Adrenal gland (tissue), 5 donors: ENCODE data around the gene JADE2.

ENCODE experiments used
- CTCF ChIP-seq, 6 experiments: fragments of 450-650 bp in 4 of 6; fragments of 200-600 bp in 2 of 6; sonication (generic) in 1 of 6; IDR thresholded peaks; 1 replicate in 5 of 6; 2 replicates in 1 of 6; pipeline versions ENCODE4 v1.5.1 to v1.8.0; 2016 to 2021; ENCODE audit warnings: antibody characterized with exemption in 6 of 6, mild to moderate bottlenecking in 2 of 6, moderate library complexity in 1 of 6
- POLR2A ChIP-seq, 2 donors: fragments of 450-650 bp; IDR thresholded peaks; one replicate each; pipeline ENCODE4 v1.6.1; 2017; ENCODE audit warnings: antibody characterized with exemption in 2 of 2, mild to moderate bottlenecking in 2 of 2, moderate library complexity in 1 of 2
- donor health status: DM: no; HTN: no; CAD: no.

- no peak for TF ChIP-seq POLR2A (IDR thresholded peaks at IDR 0.05)
- no peak for TF ChIP-seq CTCF (IDR thresholded peaks at IDR 0.05)
Measured at GRCh38 chr5:134543820-134544614, 18.5 kb downstream of the JADE2 start.
